Panc1 (cell line): Measurements from ENCODE around the gene LITAFD. TPM values are rescaled to one million over a fixed set of nuclear protein-coding genes. Genes with fewer than 3 reads are reported as not detected.

Source experiments
- ATAC-seq: fragments of 200-7000 bp; cut with Tn5 transposase; 2 replicates; pipeline ENCODE4 v1.9.1; 2020; ENCODE audit warnings: mild to moderate bottlenecking, moderate library complexity
- BruUV-seq: library from RNA; stranded (reverse); fragments of 400-500 nt; replicated peaks from 2 replicates; lab custom pipeline; 2021; lab: Mats Ljungman, UMichigan
- CTCF ChIA-PET: fragments of 300-600 bp; sonication (Branson Sonifier 250); formaldehyde crosslinking; loops from one replicate; lab custom pipeline; 2022; ENCODE audit warnings: antibody characterized with exemption; lab: Charles Lee
- POLR2A ChIA-PET: fragments of 300-600 bp; sonication (Branson Sonifier 250); formaldehyde crosslinking; loops from one replicate; lab custom pipeline; 2022; ENCODE audit warnings: antibody characterized with exemption; lab: Charles Lee
- DNase-seq: peaks from one replicate; pipeline ENCODE4 v3.0.0-alpha.2; 2010; ENCODE audit warnings: low read depth, low spot score
- H3K27ac ChIP-seq: 2 replicates; pipeline ENCODE4 v1.5.1; 2011; ENCODE audit warnings: mild to moderate bottlenecking, low read length, inconsistent platforms
- H3K27me3 ChIP-seq: fragments of 200-500 bp; sonication (Bioruptor generic); 2 replicates; pipeline ENCODE4 v1.6.0; 2014; ENCODE audit warnings: low read length, inconsistent platforms; ENCODE audit not compliant: control insufficient read depth, insufficient read depth
- H3K36me3 ChIP-seq: fragments of 200-500 bp; sonication (Bioruptor generic); 2 replicates; pipeline ENCODE4 v1.5.1; 2014; ENCODE audit warnings: inconsistent platforms, mild to moderate bottlenecking, low read length, moderate library complexity; ENCODE audit not compliant: control insufficient read depth, insufficient read depth
- H3K4me1 ChIP-seq: 2 replicates; pipeline ENCODE4 v1.5.1; 2011; ENCODE audit warnings: inconsistent platforms, mild to moderate bottlenecking, low read length, moderate library complexity; ENCODE audit not compliant: control insufficient read depth, insufficient read depth
- H3K4me3 ChIP-seq, 2 experiments: 2 replicates each; pipeline ENCODE4 v1.5.1; 2011 to 2012; ENCODE audit warnings: low read depth in 2 of 2, low read length in 2 of 2, mild to moderate bottlenecking in 2 of 2, inconsistent platforms in 1 of 2, moderate library complexity in 1 of 2
- H3K9me3 ChIP-seq: fragments of 200-500 bp; sonication (Bioruptor generic); 2 replicates; pipeline ENCODE4 v1.5.1; 2014; ENCODE audit warnings: low read depth, mild to moderate bottlenecking, inconsistent platforms, low read length, moderate library complexity; ENCODE audit not compliant: control insufficient read depth, insufficient read depth
- POLR2AphosphoS5 ChIP-seq: IDR thresholded peaks from 2 replicates; pipeline ENCODE4 v1.6.1; 2012; ENCODE audit warnings: mild to moderate bottlenecking, low read depth, low read length, moderate library complexity
- SIN3A ChIP-seq: IDR thresholded peaks from 2 replicates; pipeline ENCODE4 v1.6.1; 2012; ENCODE audit warnings: low read depth, mild to moderate bottlenecking, low read length, moderate library complexity, borderline replicate concordance; ENCODE audit not compliant: insufficient read depth
- TCF7L2 ChIP-seq: IDR thresholded peaks from 2 replicates; pipeline ENCODE4 v1.6.1; 2011; ENCODE audit warnings: mild to moderate bottlenecking, low read depth, low read length, inconsistent platforms
- in situ Hi-C: cut with HindIII; loops from 2 replicates; pipeline ENCODE4 v1.10.0; 2016; ENCODE audit warnings: low sequenced_read_pairs, low pct_unique_long_range_greater_than_20kb
- intact Hi-C: fragments of 100-400 bp; cut with micrococcal nuclease; formaldehyde crosslinking; loops from one replicate; pipeline ENCODE4 v1.10.0; 2022; ENCODE audit not compliant: unreplicated experiment
- total RNA-seq: library from RNA; stranded (reverse); gene quantifications from one replicate; pipeline ENCODE4 v1.2.1, GENCODE V29; 2021; ENCODE audit not compliant: unreplicated experiment
- TF ChIP-seq, protein P1 (sequence below): fragments of 450-650 bp; IDR thresholded peaks from 2 replicates; pipeline ENCODE4 v1.5.1; 2017; ENCODE audit warnings: mild to moderate bottlenecking
- TF ChIP-seq, protein P2 (sequence below), 2 experiments: IDR thresholded peaks; 2 replicates each; pipeline ENCODE4 v1.6.1; 2011 to 2012; ENCODE audit warnings: low read depth in 2 of 2, control low read depth in 1 of 2, low read length in 1 of 2, mild to moderate bottlenecking in 1 of 2, moderate library complexity in 1 of 2; ENCODE audit not compliant: insufficient read depth in 1 of 2

Gene LITAFD
- total RNA-seq, 1 experiment from 2014 or later: not detected

DNA sequence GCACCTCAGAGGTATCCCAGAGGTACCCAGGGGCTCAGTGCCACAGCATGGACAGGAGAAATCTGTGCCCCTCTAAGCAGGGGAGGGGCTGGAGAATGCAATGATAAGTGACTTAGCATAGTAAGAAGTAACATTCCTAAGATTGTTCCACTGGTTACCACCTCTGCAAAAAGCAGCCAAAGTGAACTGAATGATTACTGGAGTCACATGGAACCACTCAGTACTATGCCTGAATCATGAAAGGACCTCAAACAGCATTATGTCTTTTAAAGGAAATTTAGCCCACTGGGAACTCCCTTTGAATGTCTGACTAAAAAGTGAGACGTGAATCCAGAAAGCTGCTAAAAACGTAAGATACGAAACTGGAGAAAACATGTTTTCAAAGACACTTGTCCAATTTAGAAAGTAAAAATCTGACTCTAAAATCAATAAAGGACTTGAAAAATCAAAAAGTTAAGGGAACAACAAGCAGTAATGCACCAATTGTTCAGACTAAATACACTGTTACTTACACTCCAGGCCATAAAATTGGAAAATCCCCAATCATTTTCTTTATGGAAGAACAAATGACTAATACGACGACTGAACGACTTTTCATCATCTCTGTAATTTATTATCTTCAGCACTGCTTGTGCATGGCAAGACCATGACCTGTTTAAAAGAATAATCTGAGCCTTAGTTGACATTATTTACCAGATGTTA, 38.6 kb downstream of the LITAFD start:
- ATAC-seq (no peak), DNase-seq (no peak)
- Histone ChIP-seq H3K36me3 (peaks cover 28% of the 10 kb centered on the region), H3K27me3 (no peaks in the 10 kb centered on the region), H3K4me1 (no peaks in the 10 kb centered on the region), H3K4me3 (no peak overlapping the region), H3K9me3 (no peaks in the 10 kb centered on the region), H3K27ac (no peak overlapping the region)
- no peak for TF ChIP-seq TCF7L2
- TF ChIP-seq, protein P1, sequence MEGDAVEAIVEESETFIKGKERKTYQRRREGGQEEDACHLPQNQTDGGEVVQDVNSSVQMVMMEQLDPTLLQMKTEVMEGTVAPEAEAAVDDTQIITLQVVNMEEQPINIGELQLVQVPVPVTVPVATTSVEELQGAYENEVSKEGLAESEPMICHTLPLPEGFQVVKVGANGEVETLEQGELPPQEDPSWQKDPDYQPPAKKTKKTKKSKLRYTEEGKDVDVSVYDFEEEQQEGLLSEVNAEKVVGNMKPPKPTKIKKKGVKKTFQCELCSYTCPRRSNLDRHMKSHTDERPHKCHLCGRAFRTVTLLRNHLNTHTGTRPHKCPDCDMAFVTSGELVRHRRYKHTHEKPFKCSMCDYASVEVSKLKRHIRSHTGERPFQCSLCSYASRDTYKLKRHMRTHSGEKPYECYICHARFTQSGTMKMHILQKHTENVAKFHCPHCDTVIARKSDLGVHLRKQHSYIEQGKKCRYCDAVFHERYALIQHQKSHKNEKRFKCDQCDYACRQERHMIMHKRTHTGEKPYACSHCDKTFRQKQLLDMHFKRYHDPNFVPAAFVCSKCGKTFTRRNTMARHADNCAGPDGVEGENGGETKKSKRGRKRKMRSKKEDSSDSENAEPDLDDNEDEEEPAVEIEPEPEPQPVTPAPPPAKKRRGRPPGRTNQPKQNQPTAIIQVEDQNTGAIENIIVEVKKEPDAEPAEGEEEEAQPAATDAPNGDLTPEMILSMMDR: no peak
- TF ChIP-seq, protein P2, sequence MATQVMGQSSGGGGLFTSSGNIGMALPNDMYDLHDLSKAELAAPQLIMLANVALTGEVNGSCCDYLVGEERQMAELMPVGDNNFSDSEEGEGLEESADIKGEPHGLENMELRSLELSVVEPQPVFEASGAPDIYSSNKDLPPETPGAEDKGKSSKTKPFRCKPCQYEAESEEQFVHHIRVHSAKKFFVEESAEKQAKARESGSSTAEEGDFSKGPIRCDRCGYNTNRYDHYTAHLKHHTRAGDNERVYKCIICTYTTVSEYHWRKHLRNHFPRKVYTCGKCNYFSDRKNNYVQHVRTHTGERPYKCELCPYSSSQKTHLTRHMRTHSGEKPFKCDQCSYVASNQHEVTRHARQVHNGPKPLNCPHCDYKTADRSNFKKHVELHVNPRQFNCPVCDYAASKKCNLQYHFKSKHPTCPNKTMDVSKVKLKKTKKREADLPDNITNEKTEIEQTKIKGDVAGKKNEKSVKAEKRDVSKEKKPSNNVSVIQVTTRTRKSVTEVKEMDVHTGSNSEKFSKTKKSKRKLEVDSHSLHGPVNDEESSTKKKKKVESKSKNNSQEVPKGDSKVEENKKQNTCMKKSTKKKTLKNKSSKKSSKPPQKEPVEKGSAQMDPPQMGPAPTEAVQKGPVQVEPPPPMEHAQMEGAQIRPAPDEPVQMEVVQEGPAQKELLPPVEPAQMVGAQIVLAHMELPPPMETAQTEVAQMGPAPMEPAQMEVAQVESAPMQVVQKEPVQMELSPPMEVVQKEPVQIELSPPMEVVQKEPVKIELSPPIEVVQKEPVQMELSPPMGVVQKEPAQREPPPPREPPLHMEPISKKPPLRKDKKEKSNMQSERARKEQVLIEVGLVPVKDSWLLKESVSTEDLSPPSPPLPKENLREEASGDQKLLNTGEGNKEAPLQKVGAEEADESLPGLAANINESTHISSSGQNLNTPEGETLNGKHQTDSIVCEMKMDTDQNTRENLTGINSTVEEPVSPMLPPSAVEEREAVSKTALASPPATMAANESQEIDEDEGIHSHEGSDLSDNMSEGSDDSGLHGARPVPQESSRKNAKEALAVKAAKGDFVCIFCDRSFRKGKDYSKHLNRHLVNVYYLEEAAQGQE (IDR thresholded peaks at IDR 0.05; ENCODE audit: insufficient read depth in 1 of 2, low read depth in 2 of 2, low read length in 1 of 2): no peak
- no peak for TF ChIP-seq POLR2AphosphoS5
- TF ChIP-seq SIN3A: no peak
- in situ Hi-C loops (no loop called here), intact Hi-C loops (no loop called here)
- CTCF ChIA-PET: interaction anchor here (0.8 kb wide), 1 partner anchor 16 kb away, joined by 3 read pairs; no protein-coding TSS in a partner anchor
- BruUV-seq: no TSS peak
- POLR2A ChIA-PET: no interaction called here

DNA sequence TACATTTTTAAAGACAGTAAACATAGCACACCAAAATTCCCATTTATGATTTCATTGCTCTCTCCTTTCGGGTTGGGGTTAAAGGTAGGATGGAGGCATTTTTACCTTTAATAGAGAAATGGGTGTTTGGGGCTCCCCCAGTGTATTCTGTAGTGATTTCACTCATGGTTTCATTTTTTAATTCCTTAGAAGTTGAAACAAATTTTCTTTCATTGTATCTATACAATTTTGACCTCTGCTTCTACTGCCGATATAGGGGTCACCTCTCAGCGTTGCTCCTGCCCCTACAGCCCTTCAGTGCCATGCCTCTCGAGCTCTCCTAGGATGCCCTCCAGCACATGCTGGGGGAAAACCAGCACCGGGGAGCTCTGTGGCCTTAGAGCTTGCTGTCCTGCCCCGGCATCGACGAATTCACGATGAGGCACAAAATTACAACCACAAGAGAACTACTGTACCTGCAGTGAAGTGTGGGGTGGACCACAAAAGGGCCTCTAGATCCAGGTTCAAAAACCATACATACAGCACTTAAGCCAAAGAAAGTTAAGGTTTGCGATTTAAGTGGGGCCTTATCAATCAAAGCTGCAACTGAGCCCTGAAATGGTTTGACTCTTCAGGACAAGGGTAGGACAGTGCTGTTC, 39.3 kb downstream of the LITAFD start:
- intact Hi-C loops: no loop called here
- Histone ChIP-seq H3K36me3 (peaks cover 26% of the 10 kb centered on the region), H3K4me3 (no peak overlapping the region), H3K27ac (no peak overlapping the region), H3K9me3 (no peaks in the 10 kb centered on the region), H3K27me3 (no peaks in the 10 kb centered on the region), H3K4me1 (no peaks in the 10 kb centered on the region)
- DNase-seq (no peak), ATAC-seq (no peak)
- TF ChIP-seq SIN3A: no peak
- TF ChIP-seq, protein P1: no peak
- TF ChIP-seq, protein P2 (IDR thresholded peaks at IDR 0.05; ENCODE audit: insufficient read depth in 1 of 2, low read depth in 2 of 2, low read length in 1 of 2): no peak
- no peak for TF ChIP-seq POLR2AphosphoS5
- TF ChIP-seq TCF7L2: no peak
- CTCF ChIA-PET: interaction anchor here (0.5 kb wide), 1 partner anchor 13 kb away, joined by 3 read pairs; no protein-coding TSS in a partner anchor
- in situ Hi-C loops: no loop called here
- no TSS peak for BruUV-seq
- POLR2A ChIA-PET: no interaction called here
